GM12873 (cell line): ENCODE results near the gene FRS2.

ENCODE experiments used
- CTCF ChIP-seq: IDR thresholded peaks from 2 replicates; pipeline ENCODE4 v1.5.1; 2012; ENCODE audit warnings: low read depth, mild to moderate bottlenecking, moderate library complexity, low read length, control low read depth; ENCODE audit not compliant: insufficient read depth; ENCODE audit errors: missing control alignments

FRS2 gene

DNA sequence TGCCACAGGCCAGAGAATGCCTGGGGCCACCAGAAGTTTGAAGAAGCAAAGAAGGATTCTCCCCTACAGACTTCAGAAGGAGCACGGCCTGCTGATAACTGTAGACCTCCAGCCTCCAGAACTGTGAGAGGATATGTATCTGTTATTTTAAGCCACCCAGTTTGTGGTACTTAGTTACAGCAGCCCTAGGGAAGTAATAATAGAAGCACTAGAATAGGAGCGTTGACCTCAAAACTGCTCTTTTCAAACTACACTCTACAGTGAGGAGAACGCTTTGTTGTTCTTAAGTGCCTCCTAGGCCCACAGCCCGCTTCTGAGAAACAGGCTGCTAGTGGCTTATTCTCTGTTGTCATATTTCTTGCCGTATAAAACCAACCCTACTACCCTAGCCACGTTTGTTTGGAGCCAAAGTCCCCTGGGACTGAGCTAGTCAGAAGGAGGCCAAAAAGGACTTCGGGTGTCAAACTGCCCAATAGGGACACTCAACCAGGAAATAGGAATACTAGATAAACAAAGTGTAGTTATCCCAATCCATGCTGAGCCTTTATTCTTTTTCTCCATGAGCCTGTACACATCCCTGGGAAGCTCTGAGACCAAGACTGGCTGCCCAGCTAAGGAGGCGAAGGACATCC lies 38.5 kb upstream of the FRS2 start:
- no peak for TF ChIP-seq CTCF

DNA sequence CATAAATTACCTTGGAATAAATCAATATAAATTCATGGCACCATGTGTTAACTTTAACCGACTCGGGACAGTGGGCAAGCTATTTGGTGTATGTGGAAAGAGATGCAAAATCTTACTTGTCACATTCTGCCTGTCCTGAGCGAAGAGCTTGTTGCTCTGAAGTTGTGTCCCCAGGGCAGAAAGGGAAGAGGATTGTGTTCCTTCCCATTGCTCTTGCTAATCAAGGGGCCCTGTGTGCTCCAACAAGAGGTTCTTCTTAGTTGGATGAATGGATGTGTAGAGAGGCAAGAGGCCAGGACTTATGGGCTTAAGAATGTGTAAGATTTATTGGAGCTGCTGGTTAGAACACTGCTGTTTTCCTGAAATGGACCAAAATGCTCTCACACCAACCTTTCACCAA lies 36.5 kb upstream of the FRS2 start:
- TF ChIP-seq CTCF: no peak

- no peak for TF ChIP-seq CTCF
Measured at GRCh38 chr12:69435644-69436043, 34.5 kb upstream of the FRS2 start.

- TF ChIP-seq CTCF: no peak
Measured at GRCh38 chr12:69437073-69437472, 33.1 kb upstream of the FRS2 start.

- TF ChIP-seq CTCF: no peak
Measured at GRCh38 chr12:69438539-69438938, 31.6 kb upstream of the FRS2 start.

GRCh38 chr12:69440016-69440415 lies 30.2 kb upstream of the FRS2 start:
- no peak for TF ChIP-seq CTCF

GRCh38 chr12:69440886-69441285 lies 29.3 kb upstream of the FRS2 start:
- TF ChIP-seq CTCF: no peak
